ENCODE data around the gene IL18RAP. TPM values are rescaled to one million over a fixed set of nuclear protein-coding genes. Genes with fewer than 3 reads are reported as not detected.

The IL18RAP gene
- total and polyA plus RNA-seq, 2 experiments from 2014 or later = not detected

- TF ChIP-seq ZNF462 (CRISPR knock-in tag; IDR thresholded peaks at IDR 0.05) = no peak
- TF ChIP-seq ZNF114 (CRISPR knock-in tag; IDR thresholded peaks at IDR 0.05) = no peak
- TF ChIP-seq CTCF (conservative IDR thresholded peaks at IDR 0.05; ENCODE audit: low read depth in 2 of 2) = no peak
- no peak for TF ChIP-seq EZH2 (IDR thresholded peaks at IDR 0.05; ENCODE audit: low read depth, unreplicated experiment)
- TF ChIP-seq EZH2phosphoT487 (IDR thresholded peaks at IDR 0.05; ENCODE audit: unreplicated experiment) = no peak
- TF ChIP-seq, protein P1, sequence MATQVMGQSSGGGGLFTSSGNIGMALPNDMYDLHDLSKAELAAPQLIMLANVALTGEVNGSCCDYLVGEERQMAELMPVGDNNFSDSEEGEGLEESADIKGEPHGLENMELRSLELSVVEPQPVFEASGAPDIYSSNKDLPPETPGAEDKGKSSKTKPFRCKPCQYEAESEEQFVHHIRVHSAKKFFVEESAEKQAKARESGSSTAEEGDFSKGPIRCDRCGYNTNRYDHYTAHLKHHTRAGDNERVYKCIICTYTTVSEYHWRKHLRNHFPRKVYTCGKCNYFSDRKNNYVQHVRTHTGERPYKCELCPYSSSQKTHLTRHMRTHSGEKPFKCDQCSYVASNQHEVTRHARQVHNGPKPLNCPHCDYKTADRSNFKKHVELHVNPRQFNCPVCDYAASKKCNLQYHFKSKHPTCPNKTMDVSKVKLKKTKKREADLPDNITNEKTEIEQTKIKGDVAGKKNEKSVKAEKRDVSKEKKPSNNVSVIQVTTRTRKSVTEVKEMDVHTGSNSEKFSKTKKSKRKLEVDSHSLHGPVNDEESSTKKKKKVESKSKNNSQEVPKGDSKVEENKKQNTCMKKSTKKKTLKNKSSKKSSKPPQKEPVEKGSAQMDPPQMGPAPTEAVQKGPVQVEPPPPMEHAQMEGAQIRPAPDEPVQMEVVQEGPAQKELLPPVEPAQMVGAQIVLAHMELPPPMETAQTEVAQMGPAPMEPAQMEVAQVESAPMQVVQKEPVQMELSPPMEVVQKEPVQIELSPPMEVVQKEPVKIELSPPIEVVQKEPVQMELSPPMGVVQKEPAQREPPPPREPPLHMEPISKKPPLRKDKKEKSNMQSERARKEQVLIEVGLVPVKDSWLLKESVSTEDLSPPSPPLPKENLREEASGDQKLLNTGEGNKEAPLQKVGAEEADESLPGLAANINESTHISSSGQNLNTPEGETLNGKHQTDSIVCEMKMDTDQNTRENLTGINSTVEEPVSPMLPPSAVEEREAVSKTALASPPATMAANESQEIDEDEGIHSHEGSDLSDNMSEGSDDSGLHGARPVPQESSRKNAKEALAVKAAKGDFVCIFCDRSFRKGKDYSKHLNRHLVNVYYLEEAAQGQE (IDR thresholded peaks at IDR 0.05; ENCODE audit: unreplicated experiment) = no peak
- TF ChIP-seq JUNB (IDR thresholded peaks at IDR 0.05; ENCODE audit: unreplicated experiment) = no peak
- no peak for TF ChIP-seq NANOG (IDR thresholded peaks at IDR 0.05; ENCODE audit: borderline replicate concordance)
- no peak for TF ChIP-seq STAT1 (IDR thresholded peaks at IDR 0.05; ENCODE audit: unreplicated experiment)
- no peak for TF ChIP-seq CREB1 (CRISPR knock-in tag; IDR thresholded peaks at IDR 0.05; ENCODE audit: low read depth)
Observed at GRCh38 chr2:102385522-102385921, 37.4 kb upstream of the IL18RAP start (continued).

All from GM23338 (cell line).